DMS 273 treated with DMSO at 0.1 percent for 48 hours (cell line): Measurements from ENCODE around the gene GRIN2A.
A peak's percentile ranks its signal among the peaks of the same experiment; 100 is the strongest.

ENCODE experiments used
- DNase-seq: peaks from one replicate; lab custom pipeline; 2025; lab: John Stamatoyannopoulos, UW

Gene GRIN2A

GRCh38 chr16:10085078-10085798 is 97.0 kb downstream of the GRIN2A start:
- DNase-seq: no peak

GRCh38 chr16:10083301-10083700 is 98.9 kb downstream of the GRIN2A start:
- DNase-seq: no peak

GRCh38 chr16:10081201-10081940 is 100.9 kb downstream of the GRIN2A start:
- DNase-seq: no peak

GRCh38 chr16:10080051-10080772 is 102.0 kb downstream of the GRIN2A start:
- DNase-seq: no peak

- no peak for DNase-seq
These were observed 103.7 kb downstream of the GRIN2A start for GRCh38 chr16:10078541-10078949.

GRCh38 chr16:10077861-10078260 is 104.4 kb downstream of the GRIN2A start:
- no peak for DNase-seq

- DNase-seq: no peak
These were observed 106.2 kb downstream of the GRIN2A start for GRCh38 chr16:10076037-10076436.

- no peak for DNase-seq
These were observed 111.6 kb downstream of the GRIN2A start for GRCh38 chr16:10070591-10070990.

GRCh38 chr16:10069374-10069773 is 112.9 kb downstream of the GRIN2A start:
- no peak for DNase-seq

- DNase-seq: peak; percentile 4
These were observed 114.4 kb downstream of the GRIN2A start for GRCh38 chr16:10067835-10068234.

- DNase-seq: no peak
These were observed 114.8 kb downstream of the GRIN2A start for GRCh38 chr16:10067406-10067805.

- no peak for DNase-seq
These were observed 117.2 kb downstream of the GRIN2A start for GRCh38 chr16:10065019-10065418.

- no peak for DNase-seq
These were observed 133.4 kb downstream of the GRIN2A start for GRCh38 chr16:10048850-10049249.

- DNase-seq: no peak
These were observed 136.3 kb downstream of the GRIN2A start for GRCh38 chr16:10045947-10046346.

- no peak for DNase-seq
These were observed 136.9 kb downstream of the GRIN2A start for GRCh38 chr16:10045291-10045775.

- DNase-seq: no peak
These were observed 141.8 kb downstream of the GRIN2A start for GRCh38 chr16:10040136-10041080.

GRCh38 chr16:10039220-10040096 is 142.8 kb downstream of the GRIN2A start:
- no peak for DNase-seq

- DNase-seq: no peak
These were observed 144.5 kb downstream of the GRIN2A start for GRCh38 chr16:10037751-10038150.

GRCh38 chr16:10036956-10037355 is 145.3 kb downstream of the GRIN2A start:
- no peak for DNase-seq

- no peak for DNase-seq
These were observed 148.7 kb downstream of the GRIN2A start for GRCh38 chr16:10033556-10033955.

- DNase-seq: no peak
These were observed 150.3 kb downstream of the GRIN2A start for GRCh38 chr16:10031955-10032354.
